GM19397 (cell line): ENCODE measurements around the gene POLL.
A peak's percentile ranks its signal among the peaks of the same experiment; 100 is the strongest.

Source experiments
- ATAC-seq: cut with Tn5 transposase; IDR thresholded peaks from one replicate; pipeline ENCODE4 v1.9.1; 2021; ENCODE audit warnings: mild to moderate bottlenecking, moderate library complexity; ENCODE audit not compliant: unreplicated experiment

Gene POLL

DNA sequence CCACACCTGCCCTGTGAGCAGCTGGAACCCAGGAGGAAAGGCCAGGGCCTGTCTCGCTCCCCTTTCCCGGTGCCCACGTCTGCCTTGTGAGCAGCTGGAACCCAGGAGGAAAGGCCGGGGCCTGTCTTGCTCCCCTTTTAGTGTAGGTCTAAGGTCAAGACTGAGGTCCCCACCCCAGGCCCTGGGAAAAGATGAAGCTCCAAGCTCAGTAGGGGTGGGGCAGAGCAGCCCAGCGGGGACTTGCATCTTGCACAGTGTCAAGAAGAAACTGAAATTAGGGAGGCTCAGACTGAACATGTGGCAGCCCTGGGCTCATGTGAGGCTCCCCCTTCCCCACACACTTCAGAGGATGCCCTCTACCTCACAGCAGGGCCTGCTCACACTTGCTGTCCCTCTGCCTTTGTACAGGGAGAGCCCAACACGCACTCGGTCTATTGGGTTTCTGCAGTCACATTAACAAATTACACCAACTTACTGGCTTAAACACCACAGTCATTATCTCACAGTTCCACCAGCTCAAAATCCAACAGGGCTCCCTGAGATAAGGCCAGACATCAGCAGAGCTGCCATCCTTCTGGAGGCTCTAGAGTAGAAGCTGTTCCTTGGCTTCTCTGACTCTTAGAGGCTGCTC is 12.4 kb downstream of the POLL start:
- ATAC-seq = no peak

DNA sequence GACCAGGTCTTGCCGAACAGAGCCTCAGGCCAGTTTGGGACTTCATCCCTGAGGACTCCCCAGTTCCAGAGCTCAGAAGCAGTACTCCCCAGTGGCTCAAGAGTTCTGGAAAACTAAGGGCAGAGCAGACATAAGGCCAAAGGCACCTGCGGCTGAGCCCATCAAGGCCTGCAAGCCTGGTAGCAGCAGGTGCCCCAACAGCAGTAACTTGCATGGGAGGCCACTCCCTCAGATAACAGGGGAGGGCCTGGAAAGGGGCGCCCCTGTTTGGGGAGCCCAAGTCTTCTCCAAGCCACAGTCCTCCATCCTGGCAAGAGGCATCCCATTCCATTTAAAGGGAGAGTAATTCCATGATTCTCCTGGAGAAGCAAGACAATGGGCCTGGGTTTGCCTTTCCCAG is 13.0 kb downstream of the POLL start:
- no peak for ATAC-seq

DNA sequence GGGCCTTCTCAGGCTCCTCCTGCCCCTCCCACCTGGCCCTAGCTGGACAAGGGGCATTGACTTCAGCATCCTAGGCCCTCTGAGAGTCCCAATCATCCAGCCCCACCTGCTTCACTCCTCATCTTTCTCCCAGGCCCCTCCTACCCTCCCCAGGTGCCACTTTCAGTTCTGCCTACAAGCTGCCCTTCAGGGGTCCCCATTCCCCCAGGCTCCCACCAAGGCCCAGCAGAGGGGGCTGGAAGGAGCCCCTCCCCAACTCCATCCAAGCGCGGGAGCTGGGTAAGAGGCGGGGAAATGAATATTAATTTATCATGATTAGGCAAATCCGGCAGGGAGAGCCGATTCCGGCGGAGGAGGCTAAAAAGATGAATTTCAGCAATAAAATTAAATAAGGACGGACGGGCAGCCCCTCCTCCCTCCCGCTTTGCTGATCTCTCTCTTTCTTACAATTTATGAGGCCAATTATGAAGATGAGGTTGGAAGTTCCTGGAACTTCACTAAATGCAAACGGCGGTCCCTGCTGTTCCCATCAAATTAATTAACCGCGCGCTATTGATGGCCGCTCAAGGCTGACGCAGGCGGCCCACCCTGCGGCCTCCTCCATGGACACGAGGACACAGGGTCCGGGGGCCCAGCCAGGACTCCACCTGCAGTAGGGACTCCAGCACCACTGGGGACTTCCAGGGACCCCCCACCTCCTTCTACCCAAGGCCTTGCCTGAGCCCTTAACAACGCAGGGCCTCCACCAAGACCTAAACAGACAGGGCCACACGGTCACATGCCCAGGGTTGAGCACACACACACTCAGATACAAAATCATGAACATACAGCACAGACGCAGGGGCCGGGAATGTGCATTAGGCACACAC is 13.9 kb downstream of the POLL start:
- no peak for ATAC-seq

DNA sequence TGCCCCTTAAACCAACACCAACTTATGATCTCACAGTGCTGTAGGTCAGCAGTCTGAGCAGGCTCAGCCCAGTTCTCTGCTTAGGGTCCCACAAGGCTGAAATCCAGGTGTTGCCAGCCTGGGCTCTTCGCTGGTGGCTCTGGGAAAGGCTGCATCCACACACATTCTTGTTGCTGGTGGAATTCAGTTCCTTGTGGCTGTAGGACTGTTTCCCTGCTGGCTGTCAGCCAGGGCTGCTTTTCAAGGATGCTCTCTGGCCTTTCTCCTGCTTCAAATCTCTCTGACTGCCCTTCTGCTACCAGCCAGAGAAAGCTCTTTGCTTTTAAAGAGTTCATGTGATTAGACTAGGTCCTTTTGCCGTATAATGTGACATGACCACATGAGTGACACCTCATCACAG is 15.3 kb downstream of the POLL start:
- no peak for ATAC-seq

DNA sequence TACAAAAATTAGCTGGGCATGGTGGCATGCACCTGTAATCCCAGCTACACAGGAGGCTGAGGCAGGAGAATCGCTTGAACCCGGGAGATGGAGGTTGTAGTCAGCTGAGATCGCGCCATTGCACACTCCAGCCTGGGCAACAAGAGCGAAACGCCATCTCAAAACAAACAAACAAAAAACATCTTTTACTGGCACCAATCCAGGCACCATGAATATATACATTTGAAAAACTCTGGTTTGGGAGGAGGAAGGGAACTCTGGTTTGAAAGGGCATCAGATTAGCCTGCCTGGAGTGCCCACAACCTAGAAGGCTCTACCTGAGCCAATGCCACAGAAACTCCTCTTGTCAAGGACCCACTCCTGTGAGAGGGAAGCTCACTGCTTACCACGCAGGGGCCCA is 15.9 kb downstream of the POLL start:
- no peak for ATAC-seq

DNA sequence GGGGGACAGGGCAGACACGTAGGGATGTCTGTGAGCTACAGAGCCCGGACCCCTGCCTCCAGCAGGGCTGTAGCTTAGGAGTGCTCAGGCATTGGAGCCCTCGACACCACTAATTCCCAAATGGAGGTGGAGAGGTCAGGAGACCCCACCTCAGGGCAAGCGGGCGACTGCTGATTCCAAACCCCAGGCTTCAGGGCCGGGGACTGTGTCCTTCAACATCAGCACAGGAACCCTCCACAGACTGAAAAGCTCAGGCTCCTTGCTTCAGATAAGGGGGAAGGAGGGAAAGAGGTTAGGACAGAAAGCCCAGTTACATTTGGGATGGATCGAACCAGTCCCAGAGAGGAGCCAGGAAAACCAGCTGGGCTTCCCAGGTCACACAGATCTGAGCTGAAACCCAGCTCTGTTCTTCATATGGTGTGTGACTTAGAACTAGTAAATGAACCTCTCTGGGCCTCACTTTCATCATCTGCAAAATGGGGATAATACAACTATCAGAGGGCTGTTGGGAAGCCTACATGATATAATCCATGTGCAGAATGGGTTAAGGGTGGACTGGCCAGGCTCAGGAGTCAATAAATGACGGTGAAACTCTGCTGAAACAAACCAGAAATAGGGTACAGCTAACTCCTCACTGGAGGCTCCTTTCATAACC is 16.7 kb downstream of the POLL start:
- ATAC-seq = no peak

DNA sequence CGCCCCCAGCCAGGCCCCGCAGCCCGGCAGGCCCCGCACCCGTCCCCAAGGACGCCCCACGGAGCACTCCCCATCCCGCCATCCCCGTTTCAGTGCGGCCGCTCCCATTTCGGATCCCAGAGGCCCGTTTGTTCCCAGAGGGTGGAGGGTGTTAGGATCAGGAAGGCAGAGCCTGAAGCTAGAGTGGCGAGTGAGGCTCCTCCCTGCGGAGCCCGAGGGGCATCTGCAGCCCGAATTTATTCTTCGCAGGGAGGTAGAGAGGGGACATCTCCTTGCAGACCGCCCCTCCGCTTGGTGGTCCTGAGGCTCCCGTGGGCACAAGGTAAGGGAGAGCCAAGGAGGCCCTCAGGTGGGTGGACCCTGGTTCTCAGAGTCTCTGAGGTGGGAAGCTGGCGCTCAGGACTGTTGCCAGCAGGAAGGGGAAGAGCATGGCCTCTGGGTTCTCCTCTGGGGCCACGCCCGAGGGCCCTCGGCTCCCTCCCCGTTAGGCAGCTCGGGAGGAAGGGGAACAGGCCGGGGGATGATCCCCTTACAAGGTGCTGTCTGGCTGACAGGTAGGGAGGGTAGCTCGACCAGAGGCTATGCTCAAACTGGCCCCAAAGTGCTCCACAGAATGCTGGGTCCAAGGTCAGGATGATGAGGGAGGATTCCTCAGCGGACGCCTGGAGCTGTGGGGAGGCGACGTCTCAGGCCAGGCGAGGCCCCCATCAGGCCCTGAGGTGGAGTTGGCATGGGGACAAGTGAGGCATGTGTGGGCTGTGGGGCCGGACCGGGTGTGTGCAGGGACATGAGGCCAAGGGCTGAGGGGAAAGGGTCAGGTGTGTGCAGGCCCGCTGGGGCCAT is 17.4 kb downstream of the POLL start:
- ATAC-seq = no peak

DNA sequence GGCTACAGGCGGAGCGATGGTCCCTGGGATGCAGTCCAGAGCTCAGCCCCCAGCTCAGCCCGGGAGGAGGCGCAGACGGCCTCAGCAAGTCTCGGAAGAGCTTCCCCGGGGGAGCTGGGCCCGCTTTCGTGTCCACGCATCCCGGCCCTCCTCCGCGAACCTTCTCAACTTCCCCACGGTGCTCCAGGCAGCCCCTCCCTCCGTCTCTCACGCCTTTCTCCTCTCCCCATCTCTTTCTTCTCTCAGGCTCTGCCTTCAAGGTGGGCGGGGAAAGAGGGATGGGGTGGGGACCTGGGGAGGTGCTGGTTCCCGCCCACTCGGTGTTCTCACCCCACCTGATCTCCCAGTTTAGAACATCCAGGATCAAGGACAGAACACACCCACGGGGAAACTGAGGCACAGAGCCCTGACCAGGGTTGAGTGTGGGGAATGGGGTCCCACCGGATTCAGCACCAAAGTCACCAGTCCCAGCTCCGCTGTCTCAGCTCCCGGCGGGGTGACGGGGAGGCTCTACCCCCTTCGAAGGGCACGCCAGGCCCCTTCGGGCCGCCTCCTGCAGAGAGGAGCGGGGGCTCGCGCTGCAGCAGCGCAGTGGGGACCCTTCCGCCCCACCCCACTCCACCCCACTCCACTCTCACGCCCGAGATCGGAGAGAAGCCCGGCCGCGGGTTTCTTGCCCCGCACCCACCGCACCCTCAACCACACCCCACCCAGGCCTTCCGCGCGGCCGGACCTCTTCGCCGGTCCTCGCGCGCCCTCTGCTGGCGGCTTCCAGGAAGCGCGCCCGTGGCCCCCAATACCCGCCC is 18.2 kb downstream of the POLL start:
- peak; percentile 75 for ATAC-seq

DNA sequence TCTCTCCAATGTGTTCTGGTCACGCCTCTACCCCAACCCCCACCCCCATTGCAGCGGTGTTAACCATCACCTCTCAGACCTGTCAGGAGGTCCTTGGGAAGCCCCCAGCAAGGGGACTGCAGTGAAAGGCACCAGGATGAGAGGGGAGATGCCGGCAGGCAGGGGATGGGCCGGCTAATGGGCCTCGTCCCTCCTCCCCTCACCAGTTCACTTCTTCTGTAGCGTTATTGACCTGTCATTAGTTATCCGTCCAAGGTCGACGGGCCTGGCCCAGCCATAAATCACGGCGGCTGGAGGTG is 18.8 kb downstream of the POLL start:
- ATAC-seq = no peak

DNA sequence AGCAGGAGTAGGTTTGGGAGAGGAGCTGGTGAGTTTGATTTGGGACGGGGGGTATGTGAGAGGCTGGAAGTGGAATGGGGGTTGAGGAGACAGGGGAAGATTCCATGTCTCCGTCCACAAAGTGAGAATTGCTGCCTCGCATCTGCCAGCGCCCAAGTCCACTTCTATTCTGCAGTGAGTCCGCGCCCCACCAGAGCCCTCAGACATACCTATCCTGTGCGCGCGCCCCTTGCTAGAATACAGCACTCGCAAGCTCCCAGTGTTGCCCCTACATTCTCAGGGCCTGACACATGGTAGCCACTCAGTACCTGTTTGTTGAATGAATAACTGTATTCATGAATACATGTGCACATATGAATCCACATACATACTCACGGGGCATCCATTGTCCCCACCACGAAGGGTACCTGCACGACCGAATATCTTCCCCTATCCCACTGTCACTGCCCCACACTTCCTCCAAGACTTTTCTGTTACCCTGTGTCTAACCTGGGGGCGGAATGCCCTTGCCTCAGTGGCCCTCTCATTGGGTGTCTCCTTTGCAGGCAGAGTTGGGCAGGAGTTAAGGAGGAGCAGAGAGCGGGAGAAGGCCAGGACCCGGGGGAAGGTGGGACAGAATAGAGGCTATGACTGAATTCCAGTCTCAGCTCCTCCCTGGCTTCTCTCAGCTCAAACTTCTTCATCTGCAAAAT is 19.9 kb downstream of the POLL start:
- no peak for ATAC-seq

DNA sequence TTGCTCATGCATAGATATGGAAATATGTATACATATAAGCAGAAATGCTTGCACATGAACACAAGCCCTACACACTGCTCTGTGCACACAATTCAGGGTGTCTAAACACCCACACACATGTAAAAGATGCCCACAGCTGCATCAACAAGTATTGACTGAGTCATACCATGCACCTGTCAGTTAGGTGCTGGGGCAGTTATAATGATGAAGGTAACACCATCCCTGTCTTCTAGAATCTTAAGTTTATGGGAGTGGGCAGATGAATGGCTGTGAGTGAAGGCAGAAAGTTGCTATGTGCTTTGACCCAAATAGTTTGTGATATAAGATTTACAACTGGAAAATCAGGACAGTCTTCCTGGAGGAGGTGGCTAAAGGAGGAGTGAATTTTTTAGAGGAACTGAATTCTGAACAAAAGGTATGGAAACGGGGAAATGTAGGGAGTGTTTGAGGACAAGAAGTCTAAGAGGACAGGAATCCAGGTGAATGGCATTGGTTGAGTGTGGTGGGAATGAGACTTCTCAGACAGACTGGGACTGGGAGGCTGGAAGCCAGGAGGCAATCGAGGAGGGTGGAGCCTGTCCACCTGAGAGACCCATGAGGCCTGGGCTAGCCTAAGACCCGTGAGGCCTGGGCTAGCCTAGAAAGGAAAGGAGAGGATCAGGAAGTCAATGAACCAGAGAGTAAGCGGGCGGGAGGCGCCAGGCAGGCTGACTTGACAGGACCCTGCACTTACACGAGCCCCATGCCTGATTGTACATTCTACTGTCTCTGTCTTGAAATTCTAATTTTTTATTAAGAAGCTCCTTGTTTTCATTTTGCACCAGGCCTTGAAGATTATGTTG is 20.7 kb downstream of the POLL start:
- no peak for ATAC-seq

DNA sequence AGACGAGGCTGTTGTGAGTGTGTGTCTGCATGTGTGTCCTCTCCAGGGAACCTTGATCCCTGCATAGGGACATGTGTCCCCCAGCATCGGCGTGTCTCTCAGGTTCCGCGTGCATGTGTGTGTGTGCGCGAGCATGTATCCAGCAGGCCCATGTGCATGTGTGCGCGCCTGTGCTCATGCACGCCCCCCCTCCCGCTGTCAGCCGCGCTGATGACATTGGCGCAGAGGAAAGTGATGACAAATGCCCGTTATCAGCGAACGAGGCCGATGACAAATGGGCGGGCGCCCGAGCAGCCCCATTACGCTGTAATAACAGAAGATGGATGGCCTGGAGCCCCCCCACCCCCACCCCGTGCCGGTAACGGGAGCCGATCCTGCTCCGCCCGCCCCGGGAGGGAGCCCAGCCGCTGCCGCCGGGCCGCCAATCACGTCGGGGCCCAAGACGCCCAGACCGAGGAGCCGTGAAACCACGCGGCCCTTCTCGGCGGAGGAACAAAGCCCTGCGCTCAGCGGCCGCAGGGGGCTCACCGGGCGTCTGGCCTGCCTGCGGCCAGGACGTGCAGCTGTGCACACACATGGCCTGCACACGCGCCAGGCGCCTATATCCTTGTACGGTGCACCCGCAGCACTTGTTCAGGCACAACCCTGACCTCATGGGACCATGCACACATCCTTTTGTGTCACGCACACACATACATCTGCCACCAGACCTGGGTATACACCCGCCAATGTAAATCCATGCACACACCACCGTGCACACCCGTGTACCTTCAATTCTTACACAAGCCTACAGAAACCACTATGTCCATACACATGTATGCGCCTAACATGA is 21.5 kb downstream of the POLL start:
- ATAC-seq = no peak

DNA sequence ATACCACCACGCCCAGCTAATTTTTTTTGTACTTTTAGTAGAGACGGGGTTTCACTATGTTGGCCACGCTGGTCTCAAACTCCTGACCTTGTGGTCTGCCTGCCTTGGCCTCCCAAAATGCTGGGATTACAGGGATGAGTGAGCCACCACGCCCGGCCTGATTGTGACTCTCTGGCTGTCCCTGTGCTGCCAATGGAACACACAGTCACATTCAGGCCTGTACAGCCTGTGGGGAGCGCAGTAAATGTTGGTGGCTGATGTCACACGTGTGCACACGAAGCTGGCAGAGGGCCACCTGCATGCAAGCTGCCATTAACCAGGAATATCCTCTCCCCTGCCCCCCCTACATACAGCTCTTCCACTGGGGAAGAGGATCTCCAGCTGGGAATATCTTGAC is 22.1 kb downstream of the POLL start:
- no peak for ATAC-seq

DNA sequence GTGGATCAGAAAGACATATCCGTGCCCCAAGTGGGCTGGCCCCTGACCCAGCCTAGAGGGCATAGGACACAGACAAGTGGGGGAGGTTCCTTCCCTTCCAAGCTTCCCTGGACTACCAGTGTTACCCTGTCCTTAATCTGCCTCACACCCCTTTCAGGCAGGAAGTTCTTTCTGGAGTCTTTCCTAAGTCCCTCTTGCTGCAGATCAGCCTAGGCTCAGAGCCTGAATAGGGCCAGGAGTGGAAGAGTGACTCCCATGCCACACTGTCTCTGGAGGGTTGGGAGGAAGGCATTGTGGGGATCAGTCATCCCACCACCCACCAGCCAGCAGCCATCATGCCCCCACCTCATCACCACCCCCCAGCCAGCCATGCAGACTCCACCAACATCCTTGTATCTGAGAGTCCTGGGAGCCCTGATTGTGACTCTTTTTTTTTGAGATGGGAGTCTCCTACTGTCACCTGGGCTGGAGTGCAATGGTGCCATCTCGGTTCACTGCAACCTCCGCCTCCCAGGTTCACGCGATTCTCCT is 22.6 kb downstream of the POLL start:
- no peak for ATAC-seq

DNA sequence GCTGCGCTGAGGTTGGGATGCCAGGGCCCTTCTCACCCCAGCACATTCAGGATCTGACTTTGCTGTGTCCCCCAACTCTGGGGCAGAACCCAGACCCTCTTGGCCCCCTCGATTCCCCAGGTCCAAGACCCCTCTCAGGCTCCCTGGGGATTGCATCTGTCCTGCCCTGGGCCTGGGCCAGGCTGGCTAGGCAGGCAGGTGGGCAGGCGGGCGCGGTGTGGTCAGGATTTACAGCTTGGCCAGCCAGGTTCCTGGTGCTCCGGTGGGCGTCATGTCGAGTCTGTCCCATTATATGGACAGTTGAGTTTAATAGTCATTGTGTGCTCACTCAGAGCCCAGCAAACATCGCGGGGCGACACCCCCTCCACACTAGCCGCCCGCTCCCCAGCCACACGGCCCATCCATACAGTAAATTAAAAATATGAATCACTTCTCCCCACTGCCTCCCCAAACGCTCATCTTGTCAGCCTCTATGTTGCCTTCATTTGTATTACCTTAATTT is 23.5 kb downstream of the POLL start:
- no peak for ATAC-seq

DNA sequence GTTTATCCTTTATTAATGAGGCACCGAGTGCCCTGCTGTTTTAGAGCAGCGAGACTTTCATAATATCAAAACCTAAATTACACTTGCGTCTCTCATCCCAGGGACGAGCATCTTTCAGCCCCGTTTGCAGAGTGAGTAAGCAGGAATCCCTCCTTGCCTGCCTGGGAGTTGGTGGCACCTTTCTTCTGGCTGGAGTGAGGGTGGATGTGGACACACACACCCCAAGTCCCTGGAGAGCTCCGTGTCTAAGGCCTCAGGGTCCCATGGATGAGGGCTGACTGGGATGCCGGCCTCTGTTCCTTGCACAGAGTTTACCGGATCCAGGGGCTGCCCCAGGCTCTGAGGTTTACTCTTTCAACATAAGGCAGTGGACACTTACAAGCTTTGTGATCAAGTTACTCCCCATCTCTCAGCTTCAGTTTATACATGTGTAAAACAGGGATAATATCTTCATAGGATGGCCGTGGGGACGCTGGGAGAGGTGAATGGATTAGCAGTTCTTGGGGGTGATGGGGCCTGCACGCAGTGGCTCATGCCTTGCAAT is 24.5 kb downstream of the POLL start:
- no peak for ATAC-seq

DNA sequence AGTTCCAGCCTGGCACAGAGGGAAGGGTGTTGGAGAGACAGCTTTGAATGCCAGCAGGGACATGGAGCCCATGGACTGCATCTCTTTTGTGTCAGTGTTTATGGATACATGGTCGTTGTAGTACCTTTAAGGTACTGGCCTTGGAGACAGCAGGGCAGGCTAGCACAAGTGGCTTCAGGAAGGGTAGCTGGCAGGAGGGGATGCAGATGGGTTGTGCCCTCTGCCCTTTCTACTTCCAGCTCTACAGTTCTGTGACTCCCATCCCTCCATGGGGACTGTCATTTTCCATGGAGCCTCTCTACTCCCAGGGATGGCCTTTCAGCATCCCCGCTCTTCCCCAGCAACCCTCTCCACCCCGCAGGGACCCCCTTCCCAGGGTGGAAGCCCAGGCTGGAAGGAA is 25.1 kb downstream of the POLL start:
- no peak for ATAC-seq
